Measurements from ENCODE around the gene ABCB8. TPM values are rescaled to one million over a fixed set of nuclear protein-coding genes. Genes with fewer than 3 reads are reported as not detected.
A peak's percentile ranks its signal among the peaks of the same experiment; 100 is the strongest.

The ABCB8 gene
- total and polyA plus RNA-seq, 4 donors: 23.1 to 69.4 (median 37.7) TPM

GRCh38 chr7:151017370-151017952 lies 10.8 kb upstream of the ABCB8 start:
- Histone ChIP-seq H3K9me3 (ENCODE audit: control insufficient read depth, insufficient read depth, low read length) (no peaks in the 10 kb centered on the region), H3K4me3 (ENCODE audit: low read depth, low read length) (peak overlapping the region; percentile 31), H3K27me3 (ENCODE audit: control insufficient read depth, insufficient read depth, low read length) (peaks cover 35% of the 10 kb centered on the region), H3K27ac (ENCODE audit: low read depth, low read length) (no peak overlapping the region), H3K4me1 (ENCODE audit: control insufficient read depth, insufficient read depth, low read length) (peaks cover 48% of the 10 kb centered on the region), H3K36me3 (ENCODE audit: control insufficient read depth, insufficient read depth, low read length) (peaks cover 3% of the 10 kb centered on the region)
- WGBS (ENCODE audit: insufficient coverage): 57% methylated on average over 13 of the region's 13 CpGs
- DNase-seq (ENCODE audit: low read depth in 4 of 6, low spot score in 6 of 6): no peak

- DNase-seq (ENCODE audit: low read depth in 4 of 6, low spot score in 6 of 6): peak in 5 of 6 donors; percentile 45 to 90 (median 56)
- H3K9me3 ChIP-seq (ENCODE audit: control insufficient read depth, insufficient read depth, low read length): no peaks in the 10 kb centered on the region
- H3K4me3 ChIP-seq (ENCODE audit: low read depth, low read length): peak overlapping the region; percentile 31
- 4% methylated on average over 30 of the region's 34 CpGs for WGBS (ENCODE audit: insufficient coverage)
- peaks cover 33% of the 10 kb centered on the region for H3K27me3 ChIP-seq (ENCODE audit: control insufficient read depth, insufficient read depth, low read length)
- peaks cover 43% of the 10 kb centered on the region for H3K4me1 ChIP-seq (ENCODE audit: control insufficient read depth, insufficient read depth, low read length)
- no peak overlapping the region for H3K27ac ChIP-seq (ENCODE audit: low read depth, low read length)
- H3K36me3 ChIP-seq (ENCODE audit: control insufficient read depth, insufficient read depth, low read length): peaks cover 3% of the 10 kb centered on the region
Measured at GRCh38 chr7:151017953-151018420, 10.3 kb upstream of the ABCB8 start.

- H3K27me3 ChIP-seq (ENCODE audit: control insufficient read depth, insufficient read depth, low read length): peaks cover 32% of the 10 kb centered on the region
- H3K4me3 ChIP-seq (ENCODE audit: low read depth, low read length): peak overlapping the region; percentile 31
Measured at GRCh38 chr7:151018421-151019129, 9.7 kb upstream of the ABCB8 start.

GRCh38 chr7:151019130-151019447 lies 9.2 kb upstream of the ABCB8 start:
- Histone ChIP-seq H3K27ac (ENCODE audit: low read depth, low read length) (no peak overlapping the region), H3K27me3 (ENCODE audit: control insufficient read depth, insufficient read depth, low read length) (peaks cover 32% of the 10 kb centered on the region), H3K36me3 (ENCODE audit: control insufficient read depth, insufficient read depth, low read length) (peaks cover 3% of the 10 kb centered on the region), H3K9me3 (ENCODE audit: control insufficient read depth, insufficient read depth, low read length) (no peaks in the 10 kb centered on the region), H3K4me3 (ENCODE audit: low read depth, low read length) (no peak overlapping the region), H3K4me1 (ENCODE audit: control insufficient read depth, insufficient read depth, low read length) (peaks cover 33% of the 10 kb centered on the region)
- WGBS (ENCODE audit: insufficient coverage): 11% methylated on average over 20 of the region's 20 CpGs
- DNase-seq (ENCODE audit: low read depth in 4 of 6, low spot score in 6 of 6): no peak

More at GRCh38 chr7:151018421-151019129, 9.7 kb upstream of the ABCB8 start:
- Histone ChIP-seq H3K36me3 (ENCODE audit: control insufficient read depth, insufficient read depth, low read length) (peaks cover 3% of the 10 kb centered on the region), H3K4me1 (ENCODE audit: control insufficient read depth, insufficient read depth, low read length) (peaks cover 38% of the 10 kb centered on the region), H3K27ac (ENCODE audit: low read depth, low read length) (no peak overlapping the region), H3K9me3 (ENCODE audit: control insufficient read depth, insufficient read depth, low read length) (no peaks in the 10 kb centered on the region)
- under 1% methylated on average over 76 of the region's 82 CpGs for WGBS (ENCODE audit: insufficient coverage)
- DNase-seq (ENCODE audit: low read depth in 4 of 6, low spot score in 6 of 6): peak in 2 of 6 donors; percentile 81 to 83

- Histone ChIP-seq H3K4me1 (ENCODE audit: control insufficient read depth, insufficient read depth, low read length) (peaks cover 30% of the 10 kb centered on the region), H3K4me3 (ENCODE audit: low read depth, low read length) (no peak overlapping the region), H3K9me3 (ENCODE audit: control insufficient read depth, insufficient read depth, low read length) (no peaks in the 10 kb centered on the region), H3K36me3 (ENCODE audit: control insufficient read depth, insufficient read depth, low read length) (peaks cover 3% of the 10 kb centered on the region), H3K27ac (ENCODE audit: low read depth, low read length) (no peak overlapping the region), H3K27me3 (ENCODE audit: control insufficient read depth, insufficient read depth, low read length) (peaks cover 30% of the 10 kb centered on the region)
- DNase-seq (ENCODE audit: low read depth in 4 of 6, low spot score in 6 of 6): peak in 1 of 6 donors; percentile 27
- WGBS (ENCODE audit: insufficient coverage): 0% methylated on average over 1 of the region's 7 CpGs
Measured at GRCh38 chr7:151020231-151020630, 8.0 kb upstream of the ABCB8 start.

- 69% methylated on average over 7 of the region's 10 CpGs for WGBS (ENCODE audit: insufficient coverage)
Measured at GRCh38 chr7:151023232-151023631, 5.0 kb upstream of the ABCB8 start.

GRCh38 chr7:151024435-151025056 lies 3.7 kb upstream of the ABCB8 start, which contains the start of gene ATG9B:
Gene ATG9B (minus strand): TSS chr7:151024494. CDS start chr7:151024423, 71 bp downstream.
- peaks cover 15% of the 10 kb centered on the region for H3K27me3 ChIP-seq (ENCODE audit: control insufficient read depth, insufficient read depth, low read length)
- WGBS (ENCODE audit: insufficient coverage): 88% methylated on average over 1 of the region's 4 CpGs

More at GRCh38 chr7:151023232-151023631, 5.0 kb upstream of the ABCB8 start:
- Histone ChIP-seq H3K9me3 (ENCODE audit: control insufficient read depth, insufficient read depth, low read length) (no peaks in the 10 kb centered on the region), H3K36me3 (ENCODE audit: control insufficient read depth, insufficient read depth, low read length) (no peaks in the 10 kb centered on the region), H3K4me3 (ENCODE audit: low read depth, low read length) (no peak overlapping the region), H3K27me3 (ENCODE audit: control insufficient read depth, insufficient read depth, low read length) (peaks cover 26% of the 10 kb centered on the region), H3K4me1 (ENCODE audit: control insufficient read depth, insufficient read depth, low read length) (peaks cover 28% of the 10 kb centered on the region), H3K27ac (ENCODE audit: low read depth, low read length) (no peak overlapping the region)
- DNase-seq (ENCODE audit: low read depth in 4 of 6, low spot score in 6 of 6): no peak

GRCh38 chr7:151025924-151026671 lies 2.2 kb upstream of the ABCB8 start:
- DNase-seq (ENCODE audit: low read depth in 4 of 6, low spot score in 6 of 6): no peak
- Histone ChIP-seq H3K27ac (ENCODE audit: low read depth, low read length) (no peak overlapping the region), H3K27me3 (ENCODE audit: control insufficient read depth, insufficient read depth, low read length) (peaks cover 2% of the 10 kb centered on the region), H3K36me3 (ENCODE audit: control insufficient read depth, insufficient read depth, low read length) (no peaks in the 10 kb centered on the region), H3K4me1 (ENCODE audit: control insufficient read depth, insufficient read depth, low read length) (peaks cover 20% of the 10 kb centered on the region), H3K4me3 (ENCODE audit: low read depth, low read length) (no peak overlapping the region), H3K9me3 (ENCODE audit: control insufficient read depth, insufficient read depth, low read length) (no peaks in the 10 kb centered on the region)
- WGBS (ENCODE audit: insufficient coverage): 67% methylated on average over 3 of the region's 4 CpGs

More at GRCh38 chr7:151024435-151025056, 3.7 kb upstream of the ABCB8 start, which contains the start of gene ATG9B:
- no peak for DNase-seq (ENCODE audit: low read depth in 4 of 6, low spot score in 6 of 6)
- Histone ChIP-seq H3K36me3 (ENCODE audit: control insufficient read depth, insufficient read depth, low read length) (no peaks in the 10 kb centered on the region), H3K27ac (ENCODE audit: low read depth, low read length) (no peak within 1 kb of the TSS), H3K4me1 (ENCODE audit: control insufficient read depth, insufficient read depth, low read length) (peaks cover 24% of the 10 kb centered on the region), H3K9me3 (ENCODE audit: control insufficient read depth, insufficient read depth, low read length) (no peaks in the 10 kb centered on the region), H3K4me3 (ENCODE audit: low read depth, low read length) (no peak within 1 kb of the TSS)

Measured in spinal cord (tissue), 10 donors.